RWPE2 (cell line): ENCODE data around the gene SLC18A3.

Source experiments
- ATAC-seq: fragments of 200-7000 bp; cut with Tn5 transposase; 3 replicates; pipeline ENCODE4 v1.9.1; 2021; ENCODE audit warnings: low read depth
- DNase-seq: peaks from one replicate; pipeline ENCODE4 v3.0.0-alpha.2; 2020; ENCODE audit warnings: low spot score
- H3K27ac ChIP-seq: fragments of 450-650 bp; 2 replicates; pipeline ENCODE4 v1.5.1; 2017; ENCODE audit warnings: mild to moderate bottlenecking; ENCODE audit not compliant: poor library complexity, severe bottlenecking
- H3K27me3 ChIP-seq: fragments of 250-450 bp; sonication (Bioruptor Pico); 2 replicates; pipeline ENCODE4 v1.5.1; 2021; ENCODE audit warnings: mild to moderate bottlenecking, moderate library complexity; ENCODE audit not compliant: insufficient read depth, poor library complexity, severe bottlenecking
- H3K36me3 ChIP-seq: fragments of 250-450 bp; sonication (Bioruptor Pico); 2 replicates; pipeline ENCODE4 v1.5.1; 2020; ENCODE audit warnings: low read depth, mild to moderate bottlenecking, moderate library complexity
- H3K4me1 ChIP-seq: fragments of 250-450 bp; sonication (Bioruptor Pico); 2 replicates; pipeline ENCODE4 v1.5.1; 2021; ENCODE audit warnings: mild to moderate bottlenecking, moderate library complexity; ENCODE audit not compliant: insufficient read depth, poor library complexity, severe bottlenecking
- H3K4me3 ChIP-seq: fragments of 250-450 bp; sonication (Bioruptor Pico); 2 replicates; pipeline ENCODE4 v1.5.1; 2021; ENCODE audit warnings: mild to moderate bottlenecking, moderate library complexity; ENCODE audit not compliant: severe bottlenecking
- H3K9me3 ChIP-seq: fragments of 250-450 bp; sonication (Bioruptor Pico); 2 replicates; pipeline ENCODE4 v1.5.1; 2021; ENCODE audit warnings: mild to moderate bottlenecking, moderate library complexity; ENCODE audit not compliant: severe bottlenecking
- TF ChIP-seq, protein P1 (sequence below): fragments of 450-650 bp; IDR thresholded peaks from one replicate; pipeline ENCODE4 v1.5.1; 2017; ENCODE audit warnings: mild to moderate bottlenecking, moderate library complexity; ENCODE audit not compliant: poor library complexity, severe bottlenecking

SLC18A3 gene

GRCh38 chr10:49598164-49598856 lies 11.8 kb upstream of the SLC18A3 start:
- Histone ChIP-seq H3K36me3 (no peaks in the 10 kb centered on the region), H3K27me3 (no peaks in the 10 kb centered on the region), H3K4me3 (no peak overlapping the region), H3K27ac (no peak overlapping the region), H3K4me1 (peaks cover 9% of the 10 kb centered on the region), H3K9me3 (no peaks in the 10 kb centered on the region)
- TF ChIP-seq, protein P1, sequence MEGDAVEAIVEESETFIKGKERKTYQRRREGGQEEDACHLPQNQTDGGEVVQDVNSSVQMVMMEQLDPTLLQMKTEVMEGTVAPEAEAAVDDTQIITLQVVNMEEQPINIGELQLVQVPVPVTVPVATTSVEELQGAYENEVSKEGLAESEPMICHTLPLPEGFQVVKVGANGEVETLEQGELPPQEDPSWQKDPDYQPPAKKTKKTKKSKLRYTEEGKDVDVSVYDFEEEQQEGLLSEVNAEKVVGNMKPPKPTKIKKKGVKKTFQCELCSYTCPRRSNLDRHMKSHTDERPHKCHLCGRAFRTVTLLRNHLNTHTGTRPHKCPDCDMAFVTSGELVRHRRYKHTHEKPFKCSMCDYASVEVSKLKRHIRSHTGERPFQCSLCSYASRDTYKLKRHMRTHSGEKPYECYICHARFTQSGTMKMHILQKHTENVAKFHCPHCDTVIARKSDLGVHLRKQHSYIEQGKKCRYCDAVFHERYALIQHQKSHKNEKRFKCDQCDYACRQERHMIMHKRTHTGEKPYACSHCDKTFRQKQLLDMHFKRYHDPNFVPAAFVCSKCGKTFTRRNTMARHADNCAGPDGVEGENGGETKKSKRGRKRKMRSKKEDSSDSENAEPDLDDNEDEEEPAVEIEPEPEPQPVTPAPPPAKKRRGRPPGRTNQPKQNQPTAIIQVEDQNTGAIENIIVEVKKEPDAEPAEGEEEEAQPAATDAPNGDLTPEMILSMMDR: no peak
- ATAC-seq (no peak), DNase-seq (no peak)

- TF ChIP-seq, protein P1: no peak
Measured at GRCh38 chr10:49598986-49599385, 11.1 kb upstream of the SLC18A3 start.

DNA sequence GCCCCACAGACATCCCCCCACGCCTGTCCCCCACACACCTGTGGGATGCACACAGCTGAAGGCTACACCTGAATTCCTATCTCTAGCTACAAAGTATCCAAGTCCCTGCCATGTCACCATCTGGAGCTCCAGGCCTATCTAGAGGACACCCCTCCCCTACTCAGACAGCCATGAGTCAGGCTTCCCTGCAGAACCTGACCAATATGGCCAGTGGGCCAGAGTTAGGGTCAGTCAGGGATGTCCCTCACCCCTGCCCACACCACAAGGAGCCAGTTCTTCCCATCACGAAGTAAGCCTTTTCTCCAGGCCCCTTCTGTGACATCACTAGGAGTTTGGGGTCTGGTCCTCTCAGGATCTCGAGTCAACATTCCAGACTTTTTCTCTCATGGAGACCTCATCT lies 10.6 kb upstream of the SLC18A3 start:
- Histone ChIP-seq H3K4me3 (no peak overlapping the region), H3K9me3 (no peaks in the 10 kb centered on the region), H3K4me1 (peaks cover 9% of the 10 kb centered on the region), H3K27me3 (no peaks in the 10 kb centered on the region), H3K36me3 (no peaks in the 10 kb centered on the region), H3K27ac (no peak overlapping the region)
- ATAC-seq: no peak
- TF ChIP-seq, protein P1: no peak
- no peak for DNase-seq

More at GRCh38 chr10:49598986-49599385, 11.1 kb upstream of the SLC18A3 start:
- no peak overlapping the region for H3K27ac ChIP-seq
- no peaks in the 10 kb centered on the region for H3K9me3 ChIP-seq
- H3K27me3 ChIP-seq: no peaks in the 10 kb centered on the region
- no peak overlapping the region for H3K4me3 ChIP-seq
- peaks cover 9% of the 10 kb centered on the region for H3K4me1 ChIP-seq
- no peaks in the 10 kb centered on the region for H3K36me3 ChIP-seq
- ATAC-seq (no peak), DNase-seq (no peak)

GRCh38 chr10:49600046-49600445 lies 10.1 kb upstream of the SLC18A3 start:
- no peaks in the 10 kb centered on the region for H3K27me3 ChIP-seq
- TF ChIP-seq, protein P1: no peak
- no peak for ATAC-seq

DNA sequence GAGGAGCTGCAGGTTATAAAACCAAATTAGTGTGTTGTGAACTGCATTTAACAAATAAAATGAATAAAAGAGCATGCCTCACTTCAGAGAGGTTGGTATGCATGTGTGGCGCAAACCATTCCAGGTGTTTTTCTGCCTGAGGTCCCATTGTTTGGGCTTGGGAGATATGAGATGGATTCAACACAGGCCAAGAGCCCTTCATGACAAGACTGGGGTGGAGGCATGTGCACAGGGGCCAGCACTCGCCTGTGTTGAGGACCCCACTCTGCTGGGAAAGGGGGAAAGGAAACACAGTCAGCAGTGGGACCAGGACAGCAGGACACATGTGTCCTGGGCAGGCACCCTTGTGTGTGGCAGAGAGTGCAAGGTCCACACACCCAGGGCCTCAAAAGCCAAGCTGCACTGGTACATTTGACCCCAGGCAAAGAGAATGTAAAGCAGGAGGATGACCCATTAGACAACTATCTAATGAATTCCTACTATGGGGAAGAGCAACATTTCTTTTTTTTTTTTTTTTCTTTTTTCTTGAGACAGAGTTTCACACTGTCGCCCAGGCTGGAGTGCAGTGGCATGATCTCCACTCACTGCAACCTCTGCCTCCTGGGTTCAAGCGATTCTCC lies 9.2 kb upstream of the SLC18A3 start:
- Histone ChIP-seq H3K27ac (no peak overlapping the region), H3K36me3 (no peaks in the 10 kb centered on the region), H3K4me1 (peaks cover 9% of the 10 kb centered on the region), H3K9me3 (no peaks in the 10 kb centered on the region), H3K27me3 (no peaks in the 10 kb centered on the region), H3K4me3 (no peak overlapping the region)
- no peak for ATAC-seq
- TF ChIP-seq, protein P1: no peak
- no peak for DNase-seq

More at GRCh38 chr10:49600046-49600445, 10.1 kb upstream of the SLC18A3 start:
- Histone ChIP-seq H3K4me3 (no peak overlapping the region), H3K9me3 (no peaks in the 10 kb centered on the region), H3K27ac (no peak overlapping the region), H3K4me1 (peaks cover 9% of the 10 kb centered on the region), H3K36me3 (no peaks in the 10 kb centered on the region)
- DNase-seq: no peak
